Panc1 (cell line): ENCODE results near the gene HADH.

ENCODE experiments used
- POLR2AphosphoS5 ChIP-seq: IDR thresholded peaks from 2 replicates; pipeline ENCODE4 v1.6.1; 2012; ENCODE audit warnings: mild to moderate bottlenecking, low read depth, low read length, moderate library complexity
- TF ChIP-seq, protein P1 (sequence below): fragments of 450-650 bp; IDR thresholded peaks from 2 replicates; pipeline ENCODE4 v1.5.1; 2017; ENCODE audit warnings: mild to moderate bottlenecking

DNA sequence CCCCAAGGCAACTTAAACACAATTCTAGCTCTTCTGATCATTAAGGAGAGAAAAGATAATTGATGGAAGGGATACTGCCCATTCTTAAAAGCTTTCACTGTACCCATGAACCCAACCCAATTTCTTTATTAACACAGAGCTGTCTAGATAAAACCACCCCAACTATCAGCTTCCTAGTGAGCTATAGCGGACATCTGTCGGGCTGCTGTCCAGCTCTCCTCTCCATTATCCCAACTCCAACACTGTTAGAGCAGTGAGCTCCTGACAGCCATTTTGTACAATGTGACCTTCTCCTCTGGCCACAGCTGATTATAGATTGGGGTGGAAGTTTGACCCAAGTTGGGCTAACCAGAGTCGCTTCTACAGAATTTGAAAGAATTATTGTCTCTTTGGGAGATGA, 66.1 kb downstream of the HADH start:
- TF ChIP-seq, protein P1, sequence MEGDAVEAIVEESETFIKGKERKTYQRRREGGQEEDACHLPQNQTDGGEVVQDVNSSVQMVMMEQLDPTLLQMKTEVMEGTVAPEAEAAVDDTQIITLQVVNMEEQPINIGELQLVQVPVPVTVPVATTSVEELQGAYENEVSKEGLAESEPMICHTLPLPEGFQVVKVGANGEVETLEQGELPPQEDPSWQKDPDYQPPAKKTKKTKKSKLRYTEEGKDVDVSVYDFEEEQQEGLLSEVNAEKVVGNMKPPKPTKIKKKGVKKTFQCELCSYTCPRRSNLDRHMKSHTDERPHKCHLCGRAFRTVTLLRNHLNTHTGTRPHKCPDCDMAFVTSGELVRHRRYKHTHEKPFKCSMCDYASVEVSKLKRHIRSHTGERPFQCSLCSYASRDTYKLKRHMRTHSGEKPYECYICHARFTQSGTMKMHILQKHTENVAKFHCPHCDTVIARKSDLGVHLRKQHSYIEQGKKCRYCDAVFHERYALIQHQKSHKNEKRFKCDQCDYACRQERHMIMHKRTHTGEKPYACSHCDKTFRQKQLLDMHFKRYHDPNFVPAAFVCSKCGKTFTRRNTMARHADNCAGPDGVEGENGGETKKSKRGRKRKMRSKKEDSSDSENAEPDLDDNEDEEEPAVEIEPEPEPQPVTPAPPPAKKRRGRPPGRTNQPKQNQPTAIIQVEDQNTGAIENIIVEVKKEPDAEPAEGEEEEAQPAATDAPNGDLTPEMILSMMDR = no peak
- TF ChIP-seq POLR2AphosphoS5 = no peak
